GM19238 (cell line): Measurements from ENCODE around the gene STT3B.
"Not testable (repeated sequence)": the region's sequence is repeated elsewhere in the genome, so short reads cannot be mapped to it uniquely, and the experiment has no call there.

Experiments used
- DNase-seq: peaks from one replicate; pipeline ENCODE4 v3.0.0; 2011; ENCODE audit warnings: low spot score; ENCODE audit not compliant: insufficient read length

Gene STT3B

GRCh38 chr3:31532587-31533168, at the start of gene STT3B:
TSS of gene STT3B (plus strand) at chr3:31532925. CDS start at chr3:31532999, 74 bp downstream.
- DNase-seq: peak; percentile 58

- DNase-seq: no peak
Observed at GRCh38 chr3:31483776-31484175, 48.9 kb upstream of the STT3B start.

DNA sequence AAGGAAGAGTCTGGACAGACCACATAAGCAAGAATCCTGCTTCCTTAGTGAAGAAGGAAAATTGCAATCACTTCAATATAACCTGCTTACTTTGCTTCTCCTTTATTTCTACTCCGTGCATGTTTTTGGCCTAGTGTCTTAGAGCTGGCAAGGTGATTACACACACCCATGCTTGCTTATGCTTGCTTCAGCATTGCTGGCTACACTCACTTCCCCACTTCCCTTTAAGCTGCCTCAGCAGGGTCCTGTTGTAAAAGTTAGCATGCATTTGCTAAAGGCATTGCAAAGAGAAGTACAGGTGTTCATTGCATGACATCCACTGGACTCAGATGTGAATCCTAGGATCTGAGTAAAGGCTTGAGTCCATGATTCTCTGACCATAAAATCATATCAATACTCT, 47.5 kb upstream of the STT3B start:
- no peak for DNase-seq

DNA sequence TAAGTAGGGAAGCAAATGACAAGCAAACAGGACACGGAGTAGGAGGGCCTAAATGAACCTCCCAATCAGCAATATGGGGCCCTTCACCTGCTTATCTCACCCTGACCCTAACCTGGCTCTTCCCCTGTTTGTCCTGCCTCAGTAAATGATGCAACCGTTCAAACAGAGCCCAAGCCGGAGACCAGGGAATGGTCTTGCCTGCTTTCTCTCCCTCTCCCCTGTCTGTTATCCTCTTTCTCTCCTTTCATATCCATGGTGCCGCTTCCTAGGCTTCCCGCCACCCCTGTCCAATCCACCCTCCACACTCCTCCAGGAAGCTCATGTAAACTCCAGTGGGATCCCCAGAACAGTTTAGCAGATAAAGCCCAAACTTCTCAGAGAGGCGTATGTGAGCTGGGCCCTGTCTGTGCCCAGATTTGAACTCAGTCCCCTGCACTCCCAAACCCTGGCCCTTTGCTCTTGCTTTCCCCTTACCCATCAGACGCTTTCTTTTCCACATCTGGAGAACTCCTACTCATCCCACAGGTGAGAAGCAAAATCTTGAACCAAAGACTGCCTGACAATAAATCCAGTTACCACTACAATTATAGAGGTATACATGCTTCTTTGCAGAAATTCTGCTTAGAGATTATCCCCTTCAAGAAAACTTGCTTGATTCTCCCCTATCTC, 45.7 kb upstream of the STT3B start:
- DNase-seq: no peak

DNA sequence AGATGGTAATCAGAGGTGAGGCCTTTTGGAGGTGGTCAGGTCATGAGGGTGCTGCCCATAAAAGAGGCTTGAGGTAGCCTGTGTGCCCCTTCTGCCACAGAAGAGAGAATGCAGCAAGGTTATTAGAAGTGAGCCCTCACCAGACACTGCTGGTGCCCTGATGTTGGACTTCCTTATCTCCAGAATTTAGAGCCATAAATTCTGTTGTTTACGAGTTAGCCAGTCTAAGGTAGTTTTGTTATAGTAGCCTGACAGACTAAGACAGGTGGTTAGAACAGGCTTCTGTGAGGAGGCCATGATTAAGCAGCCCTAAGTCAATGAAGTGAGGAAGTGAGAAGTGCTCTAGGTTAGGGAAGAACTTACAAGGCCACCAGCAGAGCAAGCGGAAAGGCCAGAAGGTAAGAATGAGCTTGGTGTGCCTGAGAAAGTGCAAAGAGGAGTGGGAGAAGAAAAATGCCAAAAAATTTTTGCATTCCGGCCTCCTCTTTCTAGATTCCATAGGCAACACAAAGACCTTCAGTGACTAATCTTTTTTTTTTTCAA, 44.2 kb upstream of the STT3B start:
- no peak for DNase-seq

- no peak for DNase-seq
Observed at GRCh38 chr3:31490502-31490901, 42.2 kb upstream of the STT3B start.

DNA sequence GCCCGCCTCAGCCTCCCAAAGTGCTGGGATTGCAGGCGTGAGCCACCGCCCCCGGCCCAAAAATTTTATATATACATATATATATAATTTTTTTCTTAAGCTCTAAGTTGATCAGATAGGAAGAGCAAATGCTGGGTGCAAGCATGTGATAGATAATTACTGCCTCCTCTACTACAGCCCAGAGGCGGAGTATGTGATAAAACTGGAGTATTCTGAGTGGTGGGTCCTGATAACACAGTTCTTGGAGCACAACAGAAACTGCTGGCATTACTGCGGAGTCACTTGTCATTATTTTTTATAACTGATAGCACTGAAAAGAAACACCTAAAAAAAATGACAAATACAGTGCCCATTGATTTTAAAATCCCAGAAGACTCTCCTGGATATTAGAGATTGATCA, 41.1 kb upstream of the STT3B start:
- DNase-seq: no peak

GRCh38 chr3:31493149-31493548, 39.6 kb upstream of the STT3B start:
- DNase-seq: no peak

- no peak for DNase-seq
Observed at GRCh38 chr3:31495971-31496665, 36.6 kb upstream of the STT3B start.

DNA sequence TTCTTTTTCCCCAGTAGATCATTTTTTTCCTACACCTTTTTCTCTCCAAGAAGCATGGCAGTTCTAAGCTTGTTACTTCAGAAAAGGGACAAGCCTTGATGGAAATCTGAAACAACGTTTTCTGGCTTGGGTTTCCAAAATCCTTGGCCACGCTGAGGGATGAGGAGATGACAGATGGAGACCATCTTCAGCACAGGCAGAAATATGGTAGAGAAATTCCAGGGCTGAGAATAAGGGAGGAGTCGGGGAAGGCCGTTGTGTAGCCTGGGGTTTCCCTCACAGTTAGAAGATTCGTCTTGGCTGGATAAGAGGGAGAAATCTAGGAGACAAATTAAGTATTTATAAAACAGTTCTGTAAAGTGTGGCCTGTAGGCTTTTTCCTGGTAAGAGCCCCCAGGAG, 33.9 kb upstream of the STT3B start:
- DNase-seq: no peak

GRCh38 chr3:31499281-31499680, 33.4 kb upstream of the STT3B start:
- no peak for DNase-seq

DNA sequence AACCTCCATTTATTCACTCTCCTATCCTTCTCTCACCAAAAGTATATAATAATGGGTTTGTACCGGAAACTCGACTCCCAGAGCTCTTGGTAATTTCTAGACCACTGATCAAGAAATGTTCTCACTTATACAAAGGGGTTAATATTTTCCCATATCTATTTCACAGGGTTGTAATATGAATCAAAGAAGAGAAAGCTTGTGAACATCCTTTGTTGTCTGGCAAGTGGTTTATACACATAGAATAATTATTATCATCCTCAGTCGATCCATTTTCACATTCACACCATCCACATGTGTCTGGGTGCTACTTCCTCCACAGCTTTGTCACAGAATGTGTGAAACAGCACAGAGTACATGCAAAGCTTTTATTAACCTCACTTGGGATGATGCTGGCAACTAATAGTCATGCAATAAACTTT, 29.9 kb upstream of the STT3B start:
- no peak for DNase-seq

GRCh38 chr3:31503456-31503855, 29.3 kb upstream of the STT3B start:
- no peak for DNase-seq

GRCh38 chr3:31504230-31504629, 28.5 kb upstream of the STT3B start:
- DNase-seq: no peak

- DNase-seq: no peak
Observed at GRCh38 chr3:31505371-31506048, 27.2 kb upstream of the STT3B start.

DNA sequence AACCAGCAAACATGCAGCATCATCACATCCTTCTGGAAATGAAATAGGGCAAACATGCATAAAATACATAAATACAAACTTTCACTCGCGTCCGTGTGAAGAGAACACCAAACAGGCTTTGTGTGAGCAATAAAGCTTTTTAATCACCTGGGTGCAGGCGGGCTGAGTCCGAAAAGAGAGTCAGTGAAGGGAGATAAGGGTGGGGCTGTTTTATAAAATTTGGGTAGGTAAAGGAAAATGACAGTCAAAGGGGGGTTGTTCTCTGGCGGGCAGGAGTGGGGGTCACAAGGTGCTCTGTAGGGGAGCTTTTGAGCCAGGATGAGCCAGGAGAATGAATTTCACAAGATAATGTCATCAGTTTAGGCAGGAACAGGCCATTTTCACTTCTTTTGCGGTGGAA, 26.2 kb upstream of the STT3B start:
- not testable (repeated sequence) for DNase-seq

- DNase-seq: no peak
Observed at GRCh38 chr3:31508452-31509146, 24.1 kb upstream of the STT3B start.

- DNase-seq: no peak
Observed at GRCh38 chr3:31509147-31509728, 23.5 kb upstream of the STT3B start.

- DNase-seq: no peak
Observed at GRCh38 chr3:31514570-31514969, 18.2 kb upstream of the STT3B start.

GRCh38 chr3:31515486-31516284, 17.0 kb upstream of the STT3B start:
- no peak for DNase-seq
